Cerebellar cortex (tissue), 1 donor: Measurements from ENCODE around the gene ACAD10.
"Not testable (repeated sequence)": the region's sequence is repeated elsewhere in the genome, so short reads cannot be mapped to it uniquely, and the experiment has no call there.

Experiments used
- DNase-seq: peaks from one replicate; pipeline ENCODE4 v3.0.0-alpha.2; 2015; ENCODE audit warnings: low spot score

ACAD10 gene

DNA sequence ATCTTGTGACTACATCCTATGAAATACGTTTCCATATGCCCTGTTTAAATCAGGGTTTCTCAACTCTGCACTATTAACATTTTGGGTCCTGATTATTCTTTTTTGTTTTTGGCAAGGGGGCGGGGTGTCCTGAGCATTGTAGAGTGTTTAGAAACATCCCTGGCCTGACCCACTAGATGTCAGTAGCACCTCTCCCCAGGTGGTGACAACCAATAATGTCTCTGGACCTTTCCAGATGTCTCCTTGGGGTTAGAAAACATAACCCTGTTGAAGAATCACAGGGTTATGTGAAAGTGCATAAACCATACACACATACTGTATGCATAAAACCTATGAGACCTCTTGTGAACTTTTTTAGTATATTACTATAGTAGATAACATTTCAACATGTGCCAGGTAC lies 1.4 kb downstream of the ACAD10 start:
- DNase-seq: no peak

DNA sequence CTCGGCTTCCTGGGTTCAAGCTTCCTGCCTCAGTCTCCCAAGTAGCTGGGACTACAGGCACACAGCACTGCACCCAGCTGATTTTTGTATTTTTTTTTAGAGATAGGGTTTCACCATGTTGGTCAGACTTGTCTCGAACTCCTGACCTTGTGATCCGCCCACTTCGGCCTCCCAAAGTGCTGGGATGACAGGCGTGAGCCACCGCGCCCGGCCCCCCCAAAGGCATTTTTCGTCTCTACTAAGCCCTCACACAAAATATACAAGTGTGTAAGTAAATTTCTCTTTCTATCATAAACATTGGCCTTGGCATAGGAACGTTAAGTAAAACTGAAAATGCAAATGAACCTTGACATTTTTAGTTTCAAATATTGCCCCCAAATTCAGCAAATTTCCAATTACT lies 2.1 kb downstream of the ACAD10 start:
- DNase-seq: no peak

GRCh38 chr12:111691262-111691661 lies 5.4 kb downstream of the ACAD10 start:
- no peak for DNase-seq

DNA sequence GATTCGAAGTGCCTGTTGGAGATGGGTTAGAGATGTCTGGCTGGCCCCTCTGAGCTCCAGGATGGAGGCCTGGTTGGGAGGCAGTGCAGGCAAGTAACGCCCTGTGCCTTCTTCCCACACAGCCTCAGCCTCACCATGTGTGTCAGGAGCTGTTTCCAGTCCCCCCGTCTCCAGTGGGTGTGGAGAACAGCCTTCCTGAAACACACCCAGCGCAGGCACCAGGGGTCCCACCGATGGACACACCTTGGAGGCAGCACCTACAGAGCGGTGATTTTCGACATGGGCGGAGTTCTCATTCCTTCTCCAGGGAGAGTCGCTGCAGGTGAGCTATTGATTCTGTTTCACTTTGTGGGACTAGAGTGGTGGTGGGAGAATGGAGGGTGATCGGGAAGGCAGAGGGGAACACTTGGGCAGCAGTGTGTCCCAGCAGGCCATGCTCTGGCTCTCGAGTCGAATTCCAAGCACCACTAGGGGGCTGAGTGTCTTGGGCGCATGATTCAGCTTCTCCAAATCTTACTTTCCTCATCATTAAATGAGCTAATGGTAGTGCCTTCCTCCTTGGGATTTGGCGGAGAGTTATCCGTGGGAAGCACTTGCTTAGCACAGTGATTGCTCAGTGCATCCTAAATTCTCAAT lies 6.8 kb downstream of the ACAD10 start:
- DNase-seq: no peak

DNA sequence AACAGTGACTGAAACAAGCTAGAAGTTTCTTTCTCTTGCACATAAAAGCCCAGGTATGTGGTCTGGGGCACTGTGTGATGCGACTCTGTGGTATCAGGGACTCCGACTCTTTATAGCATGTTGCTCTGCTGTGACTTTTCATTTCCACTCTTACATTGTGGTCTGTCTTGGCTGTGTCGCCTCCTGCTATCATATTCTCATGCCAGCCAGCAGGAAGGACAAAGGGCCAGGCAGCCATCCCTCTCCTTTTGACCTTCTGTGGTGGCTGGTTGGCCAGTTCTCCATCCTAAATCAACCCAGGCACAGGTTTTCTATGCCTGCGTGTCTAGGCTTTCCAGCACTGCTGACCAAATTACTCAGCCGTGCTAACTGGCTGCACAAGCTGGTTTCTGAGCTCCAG lies 8.0 kb downstream of the ACAD10 start:
- no peak for DNase-seq

- DNase-seq: no peak
These were observed 14.1 kb downstream of the ACAD10 start for GRCh38 chr12:111699962-111700361.

GRCh38 chr12:111705672-111706071 lies 19.8 kb downstream of the ACAD10 start:
- no peak for DNase-seq

- no peak for DNase-seq
These were observed 20.3 kb downstream of the ACAD10 start for GRCh38 chr12:111706145-111706544.

GRCh38 chr12:111715279-111715678 lies 29.4 kb downstream of the ACAD10 start:
- no peak for DNase-seq

- DNase-seq: not testable (repeated sequence)
These were observed 33.5 kb downstream of the ACAD10 start for GRCh38 chr12:111719316-111719715.

GRCh38 chr12:111720457-111720856 lies 34.6 kb downstream of the ACAD10 start:
- DNase-seq: no peak

DNA sequence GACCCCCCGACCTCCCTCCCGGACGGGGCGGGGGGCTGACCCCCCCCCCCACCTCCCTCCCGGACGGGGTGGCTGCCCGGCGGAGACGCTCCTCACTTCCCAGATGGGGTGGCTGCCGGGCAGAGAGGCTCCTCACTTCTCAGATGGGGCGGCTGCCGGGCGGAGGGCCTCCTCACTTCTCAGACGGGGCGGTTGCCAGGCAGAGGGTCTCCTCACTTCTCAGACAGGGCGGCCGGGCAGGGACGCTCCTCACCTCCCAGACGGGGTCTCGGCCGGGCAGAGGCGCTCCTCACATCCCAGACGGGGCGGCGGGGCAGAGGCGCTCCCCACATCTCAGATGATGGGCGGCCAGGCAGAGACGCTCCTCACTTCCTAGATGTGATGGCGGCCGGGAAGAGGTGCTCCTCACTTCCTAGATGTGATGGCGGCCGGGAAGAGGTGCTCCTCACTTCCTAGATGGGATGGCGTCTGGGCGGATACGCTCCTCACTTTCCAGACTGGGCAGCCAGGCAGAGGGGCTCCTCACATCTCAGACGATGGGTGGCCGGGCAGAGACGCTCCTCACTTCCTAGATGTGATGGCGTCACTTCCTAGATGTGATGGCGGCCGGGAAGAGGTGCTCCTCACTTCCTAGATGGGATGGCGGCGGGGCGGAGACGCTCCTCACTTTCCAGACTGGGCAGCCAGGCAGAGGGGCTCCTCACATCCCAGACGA lies 38.0 kb downstream of the ACAD10 start:
- not testable (repeated sequence) for DNase-seq

DNA sequence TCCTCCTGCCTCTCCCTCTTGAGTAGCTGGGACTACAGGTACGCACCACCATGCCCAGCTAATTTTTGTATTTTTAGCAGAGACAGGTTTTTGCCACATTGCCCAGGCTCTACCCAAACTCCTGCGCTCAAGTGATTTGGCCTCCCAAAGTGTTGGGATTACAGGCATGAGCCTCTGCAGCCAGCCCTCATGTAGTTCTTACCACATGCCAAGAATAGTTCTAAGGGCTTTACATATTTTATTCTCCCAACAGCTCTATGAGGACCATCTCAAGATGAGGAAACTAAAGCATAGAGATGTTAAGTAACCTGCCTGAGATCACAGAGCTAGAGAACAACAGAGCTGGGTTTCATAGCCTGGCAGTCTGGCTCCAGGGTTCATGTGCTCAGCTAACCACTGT lies 42.9 kb downstream of the ACAD10 start:
- no peak for DNase-seq

DNA sequence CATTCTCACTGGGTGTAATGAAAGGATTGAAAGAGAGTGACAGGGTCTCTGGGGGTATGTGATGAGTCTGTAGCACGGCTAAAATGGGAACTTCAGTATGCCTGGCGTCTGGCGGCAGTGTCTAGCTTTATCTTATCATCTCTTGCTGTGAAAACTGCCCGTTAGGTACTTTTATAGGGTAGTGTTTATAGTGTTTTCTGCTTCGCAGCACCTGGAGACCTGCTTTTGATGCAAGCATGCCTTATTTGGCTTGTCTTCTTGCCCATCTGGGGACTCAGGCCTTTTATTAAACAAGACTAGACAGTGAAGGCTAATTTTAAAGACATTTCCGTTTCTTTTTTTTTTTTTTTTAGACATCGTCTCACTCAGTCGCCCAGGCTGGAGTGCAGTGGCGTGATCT lies 44.6 kb downstream of the ACAD10 start:
- no peak for DNase-seq

DNA sequence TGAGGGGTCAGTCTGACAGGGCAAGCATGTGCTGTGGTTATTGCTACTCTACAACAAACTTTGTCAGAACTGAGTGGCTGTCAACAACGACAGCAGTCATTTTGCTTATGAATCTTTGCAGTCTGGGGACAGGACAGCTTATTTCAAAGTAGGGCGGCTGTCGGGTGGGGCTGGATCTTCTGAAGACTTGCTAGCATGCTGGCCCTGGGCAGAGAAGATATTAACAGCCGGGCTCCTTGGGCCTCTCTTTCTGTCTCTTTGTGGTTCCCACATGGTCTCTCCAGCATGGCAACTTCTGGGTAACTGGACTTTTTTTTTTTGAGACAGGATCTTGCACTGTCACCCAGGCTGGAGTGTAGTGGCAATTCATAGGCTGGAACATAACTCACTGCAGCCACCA lies 46.9 kb downstream of the ACAD10 start:
- DNase-seq: no peak

GRCh38 chr12:111733340-111733915 lies 47.6 kb downstream of the ACAD10 start:
- DNase-seq: no peak

DNA sequence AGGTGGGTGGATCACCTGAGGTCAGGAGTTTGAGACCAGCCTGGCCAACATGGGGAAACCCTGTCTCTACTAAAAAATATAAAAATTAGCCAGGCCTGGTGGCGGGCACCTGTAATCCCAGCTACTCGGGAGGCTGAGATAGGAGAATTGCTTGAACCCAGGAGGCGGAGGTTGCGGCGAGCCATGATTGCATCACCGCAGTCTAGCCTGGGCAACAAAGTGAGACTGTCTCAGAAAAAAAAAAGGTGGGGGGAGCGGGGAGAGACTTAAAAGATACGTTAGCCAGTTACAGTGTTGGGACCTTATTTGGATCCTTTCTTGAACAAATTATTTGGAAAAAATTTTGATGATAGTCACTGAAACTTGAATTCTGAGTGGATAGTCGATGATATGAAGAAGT lies 53.7 kb downstream of the ACAD10 start:
- not testable (repeated sequence) for DNase-seq

DNA sequence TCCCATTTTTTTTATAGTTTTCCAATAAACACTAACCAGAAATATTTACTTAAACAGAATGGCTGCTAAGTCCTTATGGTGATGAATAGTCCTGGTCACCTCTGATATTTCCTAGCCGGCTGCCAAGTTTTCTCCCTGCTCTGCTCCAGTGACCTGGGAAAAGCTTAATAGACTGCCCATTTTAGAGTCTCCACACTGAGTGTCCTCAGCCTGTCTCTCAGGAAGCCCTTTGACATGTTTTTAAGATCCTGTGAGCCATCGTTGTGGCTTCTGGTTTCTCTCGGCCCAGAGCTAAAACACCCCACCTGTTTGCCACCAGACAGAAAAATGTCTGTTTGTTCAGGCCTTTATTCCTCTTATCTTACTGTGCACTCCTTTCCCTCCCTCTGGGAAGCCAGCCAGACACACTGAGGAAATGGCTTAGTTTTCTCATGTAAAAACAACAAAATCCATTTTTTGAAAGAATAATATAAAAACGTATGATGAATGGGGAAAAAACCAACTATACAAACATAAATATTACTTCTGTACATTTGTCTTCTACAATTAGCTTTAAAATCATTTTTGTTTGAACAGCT lies 55.5 kb downstream of the ACAD10 start:
- no peak for DNase-seq

DNA sequence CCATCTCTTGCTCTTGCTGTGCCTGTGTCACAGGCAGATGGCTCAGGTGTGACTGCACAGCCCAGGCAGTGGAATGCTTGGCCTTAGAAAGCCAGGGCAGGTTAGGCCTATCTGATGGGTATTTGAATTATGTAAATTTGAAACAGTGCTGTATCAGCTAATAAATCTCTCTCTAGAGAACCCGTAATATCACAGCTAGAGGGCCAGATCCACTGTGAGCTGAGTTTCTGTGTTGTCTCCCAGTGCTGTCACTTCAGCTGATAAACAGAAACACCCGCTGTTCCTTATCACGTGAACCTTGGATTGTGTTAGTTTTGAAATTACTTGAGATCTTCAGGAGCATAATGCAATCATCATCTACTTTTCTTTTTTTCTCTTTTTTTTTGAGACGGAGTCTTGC lies 59.4 kb downstream of the ACAD10 start:
- DNase-seq: no peak

DNA sequence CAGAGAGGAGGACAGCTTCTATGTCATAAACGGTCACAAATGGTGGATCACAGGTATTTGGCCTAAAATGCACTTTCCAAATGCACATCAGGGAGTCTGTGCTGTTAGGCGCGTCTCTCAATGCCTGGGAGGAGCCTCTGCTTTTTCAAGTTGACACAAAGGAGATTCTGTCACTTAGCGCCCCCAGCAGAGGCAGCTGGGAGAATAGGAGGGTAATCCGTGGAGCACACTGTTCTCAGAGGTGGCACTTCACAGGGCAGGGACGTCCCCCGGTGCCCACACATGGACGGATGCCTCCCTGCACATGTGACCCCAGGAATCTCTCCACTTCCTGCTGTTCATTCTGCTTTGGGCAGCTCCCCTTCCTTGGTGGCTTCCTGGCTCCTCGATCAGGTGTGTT lies 61.5 kb downstream of the ACAD10 start:
- no peak for DNase-seq

GRCh38 chr12:111748151-111748672 lies 62.4 kb downstream of the ACAD10 start:
- no peak for DNase-seq

GRCh38 chr12:111748867-111749266 lies 63.0 kb downstream of the ACAD10 start:
- no peak for DNase-seq

- no peak for DNase-seq
These were observed 63.5 kb downstream of the ACAD10 start for GRCh38 chr12:111749391-111749790.
